Heart left ventricle (tissue), 13 donors: Measurements from ENCODE around the gene INPP4B.

Experiments
- POLR2A ChIP-seq, 2 donors: fragments of 450-650 bp; IDR thresholded peaks; one replicate each; pipeline ENCODE4 v1.6.1; 2017; ENCODE audit warnings: antibody characterized with exemption in 2 of 2, mild to moderate bottlenecking in 2 of 2, moderate library complexity in 2 of 2
- TF ChIP-seq, protein P1 (sequence below), 12 donors: fragments of 200-600 bp; sonication (generic) in 4 of 12; IDR thresholded peaks; one replicate each; pipeline versions ENCODE4 v1.5.0 to v1.8.0; 2018 to 2022; ENCODE audit warnings: antibody characterized with exemption in 12 of 12, mild to moderate bottlenecking in 5 of 12
- donor health status: ischemic (EF 13 %, LVEDD 7.1; RV severe dilation, severe dysfunction).
- donor health status: DM: no; HTN: yes; CAD: no.
- donor health status: DM: no; HTN: no; CAD: no.
- donor health status: ischemic (EF 25% LVEDD 6.9; RV normal size, moderate dysfunction).
- donor health status: ischemic (EF 25% LVEDD 5.7; RV mildly dilated, moderate dysfunction).
- donor health status: ischemic (EF 35%, LVEDD 5.7; RV mildly dilated, moderate dysfunction).
- donor health status: nonischemic (EF 11% LVEDD 7.7; RV severe dilation, severe dysfunction).
- donor health status: DM: yes; HTN: yes; CAD: no.
- donor health status: PGD.
- donor health status: ischemic (EF 29% LVEDD 5.4; RV normal size, mild dysfunction).
- donor health status: nonischemic (EF 23%, LVEDD 6.1; RV moderate dilation, normal function).

DNA sequence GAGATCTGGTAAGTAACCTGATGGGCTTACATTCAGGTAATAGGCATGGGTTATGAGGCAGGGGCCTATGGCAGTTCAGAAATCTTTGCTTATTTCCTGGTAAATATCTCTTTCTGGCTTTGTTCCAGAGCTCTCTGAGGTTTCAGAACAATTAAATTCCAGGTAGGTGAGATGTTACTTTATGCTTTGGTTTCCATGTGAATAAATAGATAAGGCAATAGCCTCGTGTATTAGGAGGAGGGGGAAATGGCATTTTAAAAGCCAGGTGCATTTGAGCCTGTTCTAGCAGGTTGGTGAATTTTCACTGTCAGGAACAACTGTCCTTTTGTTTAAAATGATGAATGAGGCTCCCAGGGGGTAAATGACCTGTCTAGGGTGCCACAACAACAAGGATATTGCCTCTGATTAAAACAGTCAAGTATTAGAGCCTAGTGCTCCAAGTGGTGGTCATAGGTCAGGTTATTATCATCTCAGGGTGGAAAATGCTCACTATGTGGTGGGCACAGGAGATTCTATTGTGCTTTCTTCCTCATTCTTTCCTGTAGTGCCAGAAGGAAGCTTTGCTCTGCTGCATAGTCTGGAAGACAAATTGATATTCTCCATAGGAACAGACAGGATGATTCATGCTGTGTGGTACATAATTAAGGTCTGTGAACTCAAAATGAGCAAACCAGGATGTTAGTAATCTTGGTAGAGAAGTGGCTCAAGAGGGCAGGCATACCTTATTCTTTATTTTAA, 296.2 kb downstream of the INPP4B start:
- TF ChIP-seq, protein P1, sequence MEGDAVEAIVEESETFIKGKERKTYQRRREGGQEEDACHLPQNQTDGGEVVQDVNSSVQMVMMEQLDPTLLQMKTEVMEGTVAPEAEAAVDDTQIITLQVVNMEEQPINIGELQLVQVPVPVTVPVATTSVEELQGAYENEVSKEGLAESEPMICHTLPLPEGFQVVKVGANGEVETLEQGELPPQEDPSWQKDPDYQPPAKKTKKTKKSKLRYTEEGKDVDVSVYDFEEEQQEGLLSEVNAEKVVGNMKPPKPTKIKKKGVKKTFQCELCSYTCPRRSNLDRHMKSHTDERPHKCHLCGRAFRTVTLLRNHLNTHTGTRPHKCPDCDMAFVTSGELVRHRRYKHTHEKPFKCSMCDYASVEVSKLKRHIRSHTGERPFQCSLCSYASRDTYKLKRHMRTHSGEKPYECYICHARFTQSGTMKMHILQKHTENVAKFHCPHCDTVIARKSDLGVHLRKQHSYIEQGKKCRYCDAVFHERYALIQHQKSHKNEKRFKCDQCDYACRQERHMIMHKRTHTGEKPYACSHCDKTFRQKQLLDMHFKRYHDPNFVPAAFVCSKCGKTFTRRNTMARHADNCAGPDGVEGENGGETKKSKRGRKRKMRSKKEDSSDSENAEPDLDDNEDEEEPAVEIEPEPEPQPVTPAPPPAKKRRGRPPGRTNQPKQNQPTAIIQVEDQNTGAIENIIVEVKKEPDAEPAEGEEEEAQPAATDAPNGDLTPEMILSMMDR (IDR thresholded peaks at IDR 0.05), result no peak
- TF ChIP-seq POLR2A (IDR thresholded peaks at IDR 0.05), result no peak
